ENCODE data around the gene AQP10. TPM values are rescaled to one million over a fixed set of nuclear protein-coding genes. Genes with fewer than 3 reads are reported as not detected.

AQP10 gene
- total and polyA plus RNA-seq, 9 of the 15 experiments (the other 6 are each of a cell fraction or from before 2014, with no cell fraction given) = 0.37 to 9.7 (median 1.9) TPM

DNA sequence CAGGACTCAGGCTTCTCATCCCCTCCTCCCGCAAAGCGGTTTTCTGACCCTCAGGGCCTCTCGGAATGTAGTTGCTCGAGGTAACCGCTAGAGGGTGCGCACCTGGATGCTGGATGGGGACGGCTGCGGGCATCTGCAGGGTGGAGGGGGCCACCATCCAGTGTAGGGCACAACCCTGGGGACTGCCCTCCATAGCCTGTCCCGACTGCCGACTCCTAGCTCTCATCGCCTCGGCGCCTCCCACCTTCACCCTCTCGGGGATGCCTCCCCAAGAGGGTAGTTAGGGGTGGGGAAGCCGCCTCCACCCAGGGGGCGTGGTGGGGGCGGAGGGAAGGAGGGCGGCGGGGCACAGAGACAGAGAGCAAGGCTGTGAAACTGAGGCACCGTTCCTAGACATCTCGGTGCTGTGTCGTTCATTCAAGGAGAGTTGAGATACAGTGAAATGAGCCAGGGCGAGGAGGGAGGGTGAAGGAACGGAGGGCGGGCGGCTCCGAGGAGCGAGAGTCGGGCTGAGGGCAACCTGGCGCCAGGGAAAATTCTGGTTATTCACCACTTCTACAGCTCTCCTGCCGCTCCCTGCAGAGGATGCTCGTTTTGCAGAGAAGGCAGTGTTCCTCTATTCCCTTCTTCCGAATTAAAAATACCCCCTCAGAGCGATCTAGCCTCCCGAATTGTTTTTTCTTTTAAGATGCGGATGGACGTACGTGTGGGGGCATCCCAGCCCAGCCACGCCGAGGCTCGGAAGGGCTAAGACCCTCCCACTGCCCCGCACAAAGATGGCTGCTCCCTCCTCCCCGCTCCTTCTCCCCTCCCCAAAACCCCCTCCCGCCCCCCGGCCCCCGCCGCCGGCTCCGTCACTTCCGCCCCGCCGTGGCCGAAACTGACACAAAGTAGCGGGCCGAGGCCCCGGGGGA lies 4.0 kb downstream of the AQP10 start, which contains the start of gene ATP8B2 (continued):
- TF ChIP-seq, protein P1, sequence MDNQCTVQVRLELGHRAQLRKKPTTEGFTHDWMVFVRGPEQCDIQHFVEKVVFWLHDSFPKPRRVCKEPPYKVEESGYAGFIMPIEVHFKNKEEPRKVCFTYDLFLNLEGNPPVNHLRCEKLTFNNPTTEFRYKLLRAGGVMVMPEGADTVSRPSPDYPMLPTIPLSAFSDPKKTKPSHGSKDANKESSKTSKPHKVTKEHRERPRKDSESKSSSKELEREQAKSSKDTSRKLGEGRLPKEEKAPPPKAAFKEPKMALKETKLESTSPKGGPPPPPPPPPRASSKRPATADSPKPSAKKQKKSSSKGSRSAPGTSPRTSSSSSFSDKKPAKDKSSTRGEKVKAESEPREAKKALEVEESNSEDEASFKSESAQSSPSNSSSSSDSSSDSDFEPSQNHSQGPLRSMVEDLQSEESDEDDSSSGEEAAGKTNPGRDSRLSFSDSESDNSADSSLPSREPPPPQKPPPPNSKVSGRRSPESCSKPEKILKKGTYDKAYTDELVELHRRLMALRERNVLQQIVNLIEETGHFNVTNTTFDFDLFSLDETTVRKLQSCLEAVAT (IDR thresholded peaks at IDR 0.05) = 0 out of 4 replicates have a peak, but pooled peaks of 1 of the 2 experiments have one; percentile 24
- TF ChIP-seq SMC3 (conservative IDR thresholded peaks at IDR 0.05; ENCODE audit: insufficient read depth, low read depth, low read length) (0 out of 2 replicates have a peak, but pooled peaks have one; percentile 40), CXXC5 (CRISPR knock-in tag; IDR thresholded peaks at IDR 0.05) (peak; percentile 32; the same call in 1 of the 2 replicates), KLF16 (IDR thresholded peaks at IDR 0.05) (0 out of 2 replicates have a peak, but pooled peaks have one; percentile 36), ZNF324 (CRISPR knock-in tag; IDR thresholded peaks at IDR 0.05) (no peak), MYC (IDR thresholded peaks at IDR 0.05; ENCODE audit: low read depth, low read length) (0 out of 2 replicates have a peak, but pooled peaks have one; percentile 35), MYC (CRISPR knock-in tag; IDR thresholded peaks at IDR 0.05; ENCODE audit: borderline replicate concordance, low read depth) (no peak), GABPA (tag; conservative IDR thresholded peaks at IDR 0.05; ENCODE audit: low read depth) (peak; percentile 92), KDM1A (IDR thresholded peaks at IDR 0.05) (peak in 1 of 2 experiments; percentile 56; a peak in 1 of 4 replicates), CHD1 (IDR thresholded peaks at IDR 0.05; ENCODE audit: low read length) (peak; percentile 63), SRF (CRISPR knock-in tag; IDR thresholded peaks at IDR 0.05) (peak in 1 of 2 experiments; percentile 33; a peak in 1 of 4 replicates), LCOR (CRISPR knock-in tag; IDR thresholded peaks at IDR 0.05) (peak; percentile 50; the same call in 1 of the 2 replicates), KLF13 (tag; IDR thresholded peaks at IDR 0.05; ENCODE audit: borderline replicate concordance, low read depth) (no peak), KDM4B (IDR thresholded peaks at IDR 0.05; ENCODE audit: borderline replicate concordance in 2 of 2, low read depth in 1 of 2) (peak in 1 of 2 experiments; percentile 50; a peak in 1 of 4 replicates), POLR2AphosphoS2 (IDR thresholded peaks at IDR 0.05; ENCODE audit: low read length) (no peak), RFX1 (IDR thresholded peaks at IDR 0.05) (no peak; the same call in 1 of the 2 replicates), HDAC1 (IDR thresholded peaks at IDR 0.05) (peak in 1 of 2 experiments; percentile 68; a peak in 1 of 4 replicates), FUS (optimal IDR thresholded peaks at IDR 0.05; ENCODE audit: low read depth, low read length) (no peak), RB1 (IDR thresholded peaks at IDR 0.05; ENCODE audit: low read depth) (peak; percentile 65; the same call in 1 of the 2 replicates), ZNF263 (CRISPR knock-in tag; IDR thresholded peaks at IDR 0.05; ENCODE audit: borderline replicate concordance) (0 out of 2 replicates have a peak, but pooled peaks have one; percentile 49), MYBL2 (IDR thresholded peaks at IDR 0.05; ENCODE audit: low read depth) (no peak), MYBL2 (CRISPR knock-in tag; IDR thresholded peaks at IDR 0.05; ENCODE audit: borderline replicate concordance) (no peak), TOE1 (IDR thresholded peaks at IDR 0.05; ENCODE audit: borderline replicate concordance) (0 out of 2 replicates have a peak, but pooled peaks have one; percentile 56), TOE1 (CRISPR knock-in tag; IDR thresholded peaks at IDR 0.05; ENCODE audit: borderline replicate concordance, low read depth) (no peak)
- TF ChIP-seq, protein P2, sequence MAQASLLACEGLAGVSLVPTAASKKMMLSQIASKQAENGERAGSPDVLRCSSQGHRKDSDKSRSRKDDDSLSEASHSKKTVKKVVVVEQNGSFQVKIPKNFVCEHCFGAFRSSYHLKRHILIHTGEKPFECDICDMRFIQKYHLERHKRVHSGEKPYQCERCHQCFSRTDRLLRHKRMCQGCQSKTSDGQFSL (CRISPR knock-in tag; IDR thresholded peaks at IDR 0.05) = 0 out of 2 replicates have a peak, but pooled peaks have one; percentile 13
- TF ChIP-seq, protein P2 (tag; IDR thresholded peaks at IDR 0.05) = peak in 1 of 2 experiments; percentile 29; a peak in 1 of 4 replicates
